GM18519 (cell line): ENCODE measurements around the gene TPCN1.

ENCODE experiments used
- ATAC-seq: cut with Tn5 transposase; IDR thresholded peaks from one replicate; pipeline ENCODE4 v1.9.1; 2021; ENCODE audit warnings: mild to moderate bottlenecking, moderate library complexity; ENCODE audit not compliant: unreplicated experiment, low FRiP score

TPCN1 gene

GRCh38 chr12:113257564-113257963, 36.3 kb downstream of the TPCN1 start:
- ATAC-seq = no peak

GRCh38 chr12:113260127-113260526, 38.9 kb downstream of the TPCN1 start:
- no peak for ATAC-seq

GRCh38 chr12:113260636-113261300, 39.5 kb downstream of the TPCN1 start:
- ATAC-seq = no peak

GRCh38 chr12:113261847-113262470, 40.7 kb downstream of the TPCN1 start:
- ATAC-seq = no peak

GRCh38 chr12:113262710-113263109, 41.4 kb downstream of the TPCN1 start:
- ATAC-seq = no peak

GRCh38 chr12:113263431-113263963, 42.2 kb downstream of the TPCN1 start:
- no peak for ATAC-seq

GRCh38 chr12:113266106-113266895, 45.0 kb downstream of the TPCN1 start:
- ATAC-seq = no peak

- ATAC-seq = no peak
Measured at GRCh38 chr12:113267621-113268020, 46.4 kb downstream of the TPCN1 start.

- ATAC-seq = no peak
Measured at GRCh38 chr12:113268136-113268535, 46.9 kb downstream of the TPCN1 start.

- no peak for ATAC-seq
Measured at GRCh38 chr12:113268621-113269020, 47.4 kb downstream of the TPCN1 start.

GRCh38 chr12:113269257-113269943, 48.1 kb downstream of the TPCN1 start:
- no peak for ATAC-seq

GRCh38 chr12:113270709-113271009, 49.4 kb downstream of the TPCN1 start:
- ATAC-seq = no peak

- ATAC-seq = no peak
Measured at GRCh38 chr12:113271466-113271852, 50.2 kb downstream of the TPCN1 start.

GRCh38 chr12:113271853-113272561, 50.7 kb downstream of the TPCN1 start:
- ATAC-seq = no peak

- no peak for ATAC-seq
Measured at GRCh38 chr12:113273053-113273725, 51.9 kb downstream of the TPCN1 start.

- no peak for ATAC-seq
Measured at GRCh38 chr12:113274848-113275247, 53.6 kb downstream of the TPCN1 start.

- no peak for ATAC-seq
Measured at GRCh38 chr12:113276306-113276705, 55.0 kb downstream of the TPCN1 start.

GRCh38 chr12:113276946-113277500, 55.8 kb downstream of the TPCN1 start:
- no peak for ATAC-seq

- ATAC-seq = no peak
Measured at GRCh38 chr12:113277511-113277910, 56.2 kb downstream of the TPCN1 start.
